GM21381 (cell line): ENCODE results near the gene SMTNL1.
A peak's percentile ranks its signal among the peaks of the same experiment; 100 is the strongest.
"Not testable (repeated sequence)": the region's sequence is repeated elsewhere in the genome, so short reads cannot be mapped to it uniquely, and the experiment has no call there.

Experiments
- ATAC-seq: cut with Tn5 transposase; IDR thresholded peaks from one replicate; pipeline ENCODE4 v1.9.1; 2021; ENCODE audit warnings: mild to moderate bottlenecking, moderate library complexity; ENCODE audit not compliant: unreplicated experiment

Gene SMTNL1

DNA sequence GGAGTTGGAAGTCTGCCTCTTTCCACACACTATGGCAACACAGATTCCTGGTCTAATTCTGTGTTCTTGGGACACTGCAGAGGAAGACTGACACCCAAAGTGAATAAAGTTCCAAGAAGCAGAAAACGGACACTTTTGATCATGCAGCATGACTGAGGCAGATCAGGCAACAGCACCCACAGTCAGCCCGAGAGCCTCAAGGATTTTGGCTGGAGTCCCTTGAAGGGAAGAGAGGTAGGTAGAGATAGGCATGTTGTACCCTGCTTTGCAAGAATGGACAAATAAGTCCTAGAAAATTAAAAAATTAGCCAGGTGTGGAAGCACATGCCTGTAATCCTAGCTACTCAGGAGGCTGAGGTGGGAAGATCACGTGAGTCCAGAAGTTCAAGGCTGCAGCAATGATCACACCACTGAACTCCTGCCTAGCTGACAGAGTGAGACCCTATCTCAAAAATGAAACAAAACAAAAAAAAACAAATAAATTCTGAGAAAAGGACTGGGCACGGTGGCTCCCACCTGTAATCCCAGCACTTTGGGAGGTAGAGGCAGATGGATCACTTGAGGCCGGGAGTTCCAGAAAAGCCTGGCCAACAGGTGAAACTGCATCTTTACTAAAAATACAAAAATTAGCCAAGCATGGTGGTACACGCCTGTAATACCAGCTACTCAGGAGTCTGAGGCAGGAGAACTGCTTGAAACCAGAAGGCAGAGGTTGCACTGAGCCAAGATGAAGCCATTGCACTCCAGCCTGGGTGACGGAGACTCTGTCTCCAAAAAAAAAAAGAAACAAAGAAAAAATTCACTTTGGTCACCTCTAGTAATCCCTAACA, 28.8 kb upstream of the SMTNL1 start:
- no peak for ATAC-seq

DNA sequence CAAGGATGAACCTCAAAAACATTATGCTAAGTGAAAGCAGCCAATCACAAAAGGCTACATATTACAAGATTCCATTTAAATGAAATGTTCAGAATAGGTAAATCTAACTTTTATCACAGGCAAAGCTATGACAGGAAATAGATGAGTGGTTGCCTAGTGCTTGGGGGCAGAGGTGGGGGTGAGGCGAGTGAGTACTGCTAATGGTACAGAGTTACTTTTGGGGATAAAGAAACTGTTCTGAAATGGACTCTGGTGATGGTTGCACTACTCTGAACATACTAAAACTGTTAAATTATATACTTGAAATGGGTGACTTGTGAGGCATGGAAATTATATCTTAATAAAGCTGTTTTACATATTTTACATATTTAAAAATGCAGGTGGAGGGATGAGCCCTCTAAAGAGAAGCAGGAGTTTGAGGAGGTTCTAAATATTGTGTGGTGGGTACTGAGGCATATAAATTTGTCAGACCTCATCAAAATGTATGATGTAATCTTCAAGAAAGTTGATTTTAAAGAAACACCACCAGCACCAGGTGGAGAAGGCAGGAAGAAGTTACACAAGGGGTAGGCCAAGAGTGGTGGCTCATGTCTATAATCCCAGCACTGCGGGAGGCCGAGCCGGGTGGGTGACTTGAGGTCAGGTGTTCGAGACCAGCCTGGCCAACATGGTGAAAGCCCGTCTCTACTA, 25.5 kb upstream of the SMTNL1 start:
- ATAC-seq: no peak

DNA sequence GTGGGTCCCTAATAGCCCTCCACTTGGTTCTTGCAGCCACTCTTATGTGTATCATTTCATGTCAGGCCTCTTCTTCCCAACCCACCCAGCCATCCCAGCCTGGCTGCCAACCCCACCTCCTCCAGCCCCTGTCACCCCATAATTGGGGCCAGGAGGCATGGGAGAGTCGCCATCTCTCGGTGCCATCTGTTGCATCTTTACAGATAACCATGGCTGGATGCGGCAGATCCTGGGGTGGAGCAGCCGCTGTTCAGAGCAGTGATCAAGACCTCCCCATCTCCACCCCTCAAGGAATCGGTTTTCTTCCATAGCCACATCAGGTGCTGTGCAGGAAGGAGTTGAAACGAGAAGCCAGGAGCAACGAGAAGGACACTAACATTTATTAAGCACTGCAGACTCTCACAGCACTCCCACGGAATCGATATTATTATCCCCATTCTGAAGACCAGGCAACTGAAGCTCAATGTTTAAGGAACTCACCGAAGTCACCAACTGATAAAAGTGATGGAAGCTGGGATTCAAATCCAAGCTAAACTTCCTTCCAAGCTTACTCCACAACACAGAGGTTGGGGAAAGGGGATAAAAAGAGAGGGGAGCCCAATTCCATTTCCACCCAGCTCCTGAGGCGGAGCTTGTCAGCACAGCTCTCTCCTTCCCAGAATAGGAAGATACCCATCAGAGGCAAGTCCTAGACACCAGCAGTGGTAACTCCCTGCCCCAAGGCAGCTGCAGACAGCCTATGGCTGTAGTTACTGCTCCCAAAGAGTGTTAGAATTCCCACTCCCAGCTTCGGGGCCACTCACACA, 24.5 kb upstream of the SMTNL1 start:
- ATAC-seq: no peak

DNA sequence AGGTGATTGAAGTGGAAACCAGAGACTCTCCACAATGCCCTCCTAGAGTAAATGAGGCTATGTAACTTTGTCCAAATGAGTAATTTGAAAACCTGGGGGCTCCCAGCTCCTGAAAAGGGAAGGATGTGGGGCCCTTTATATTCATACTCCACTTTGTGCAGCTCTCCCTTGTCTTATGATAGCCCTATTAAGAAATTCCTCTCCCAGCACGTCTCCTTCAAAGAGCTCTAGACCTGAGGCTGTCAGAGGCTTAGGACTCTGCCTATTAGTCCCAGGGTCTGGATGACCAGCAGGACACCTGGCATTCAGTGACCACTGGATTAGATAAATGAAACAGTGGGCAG, 24.0 kb upstream of the SMTNL1 start:
- ATAC-seq: no peak

DNA sequence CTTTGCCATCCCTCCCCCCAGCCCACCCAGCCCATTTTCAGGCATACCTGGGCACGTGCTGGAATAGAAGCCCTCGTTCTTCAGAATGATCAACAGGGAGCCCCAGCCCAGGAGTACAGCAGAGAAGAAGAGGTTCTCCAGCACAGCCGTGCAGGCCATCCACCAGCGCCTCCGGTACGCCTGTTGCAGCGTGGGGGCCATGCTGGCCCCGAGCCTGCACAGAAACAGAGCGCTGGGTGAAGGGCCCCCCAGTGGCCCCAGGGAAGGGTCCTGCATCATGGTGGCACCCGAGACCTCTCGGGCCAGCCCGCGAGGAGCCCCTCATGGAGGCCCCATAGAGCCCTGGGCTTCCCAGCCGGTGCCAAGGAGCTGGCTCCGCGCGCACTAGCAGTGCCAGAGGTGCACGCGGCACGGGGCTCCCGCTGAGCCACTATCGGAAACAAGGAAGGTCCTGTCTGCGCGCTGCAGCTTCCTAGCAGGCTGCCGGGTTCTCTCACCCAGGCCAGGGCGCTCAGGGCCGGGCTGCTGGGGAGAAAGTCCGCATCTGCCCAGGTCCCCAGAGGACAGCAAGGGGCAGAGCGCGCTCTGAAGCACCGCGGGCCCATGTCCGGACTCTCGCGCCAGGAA, 23.4 kb upstream of the SMTNL1 start:
- ATAC-seq: peak; percentile 31

DNA sequence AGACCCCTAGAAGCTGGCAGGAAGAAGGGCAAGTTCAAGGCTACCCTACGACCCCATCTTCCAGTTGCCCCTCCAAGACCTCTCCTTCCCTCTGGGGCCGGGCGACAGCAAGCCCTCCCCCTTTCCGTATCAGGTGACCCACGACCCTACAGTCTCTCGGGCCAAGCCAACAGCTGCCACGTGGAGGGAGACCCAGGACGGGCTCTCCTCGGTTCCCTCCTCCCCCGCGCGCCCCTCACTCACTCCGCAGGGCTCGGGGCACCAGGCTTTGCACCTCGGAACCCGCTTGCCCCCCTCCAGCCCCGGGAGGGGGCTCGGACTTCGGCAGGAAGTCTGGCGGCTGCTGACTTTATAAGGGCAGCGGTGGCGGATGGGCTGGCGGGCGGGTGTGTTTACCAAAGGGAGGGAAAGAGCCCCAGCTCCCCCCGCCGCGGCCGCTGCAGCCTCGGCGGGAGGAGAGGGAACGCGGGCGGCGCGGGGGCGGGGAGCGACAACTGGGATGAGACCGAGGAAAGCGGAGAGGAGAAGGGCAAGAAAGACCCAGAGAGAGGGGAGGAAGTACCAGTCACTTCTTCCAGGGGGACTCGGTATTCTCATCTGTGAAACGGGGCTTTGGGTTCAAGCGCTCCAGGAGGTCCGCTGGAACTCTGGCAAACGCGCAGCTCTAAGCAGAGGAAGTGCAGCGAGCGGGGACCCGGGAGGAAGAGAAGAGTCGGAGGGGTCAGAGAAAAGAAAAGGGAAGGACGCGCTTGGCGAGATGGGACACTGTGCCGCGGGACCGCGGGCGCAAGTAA, 22.7 kb upstream of the SMTNL1 start:
- ATAC-seq: peak; percentile 50

DNA sequence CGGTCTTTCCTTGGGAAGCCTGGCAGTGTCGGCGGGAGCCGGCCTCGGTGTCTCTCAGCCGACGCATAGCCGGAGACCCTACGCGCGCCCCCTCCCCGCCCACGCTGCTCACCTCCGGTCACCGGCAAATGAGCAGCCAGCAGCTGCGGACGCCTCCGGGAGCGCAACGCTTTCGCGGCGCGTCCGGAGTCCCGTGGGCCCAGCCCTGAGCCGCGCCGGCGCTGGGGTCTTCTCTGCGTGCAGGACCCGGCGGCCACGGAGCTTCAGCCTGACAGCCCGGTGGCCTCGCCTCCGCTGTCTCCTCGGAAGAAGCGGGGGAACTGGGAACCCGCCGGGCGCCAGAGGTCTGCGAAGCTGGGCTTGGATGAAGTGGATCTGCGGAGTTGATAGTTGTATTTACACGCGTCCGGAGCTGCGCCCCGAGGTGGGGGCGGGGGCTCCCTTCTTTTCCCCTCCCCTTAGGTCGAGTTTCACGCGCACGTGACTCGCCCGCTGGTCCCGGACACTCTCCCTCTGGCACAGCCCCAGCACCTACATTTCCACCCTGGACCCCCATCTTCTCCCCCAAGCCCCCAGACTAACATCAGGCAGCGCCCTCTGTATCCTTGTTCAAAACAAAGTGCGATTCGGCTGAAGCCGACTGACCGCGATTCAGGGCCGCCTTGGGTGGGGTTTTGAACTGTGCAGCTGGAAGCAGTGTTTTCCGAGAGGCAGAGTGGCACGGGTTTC, 21.9 kb upstream of the SMTNL1 start, which contains the start of gene SLC43A1:
SLC43A1 (minus strand) TSS at position 371 of the 729 bp plus-strand sequence. CDS start 1,591 bp downstream, outside the sequence.
- ATAC-seq: peak; percentile 37

DNA sequence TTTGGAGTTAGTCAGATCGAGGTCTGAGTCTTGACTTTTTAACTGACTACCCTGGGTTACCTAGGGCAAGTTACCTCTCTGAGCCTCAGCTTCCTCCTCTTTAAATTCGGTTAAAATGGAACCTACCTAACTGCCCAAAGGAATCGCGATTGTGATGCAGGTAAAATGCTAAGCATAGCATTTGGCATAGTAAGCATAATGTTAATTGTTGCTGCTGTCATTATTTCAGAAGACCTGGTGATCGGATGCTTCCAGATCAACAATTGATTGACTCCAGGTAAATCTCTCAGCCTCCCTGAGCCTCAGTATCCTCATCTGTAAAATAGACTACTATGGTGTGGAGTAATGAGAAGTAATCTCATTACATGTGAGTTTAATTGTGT, 21.3 kb upstream of the SMTNL1 start:
- ATAC-seq: no peak

DNA sequence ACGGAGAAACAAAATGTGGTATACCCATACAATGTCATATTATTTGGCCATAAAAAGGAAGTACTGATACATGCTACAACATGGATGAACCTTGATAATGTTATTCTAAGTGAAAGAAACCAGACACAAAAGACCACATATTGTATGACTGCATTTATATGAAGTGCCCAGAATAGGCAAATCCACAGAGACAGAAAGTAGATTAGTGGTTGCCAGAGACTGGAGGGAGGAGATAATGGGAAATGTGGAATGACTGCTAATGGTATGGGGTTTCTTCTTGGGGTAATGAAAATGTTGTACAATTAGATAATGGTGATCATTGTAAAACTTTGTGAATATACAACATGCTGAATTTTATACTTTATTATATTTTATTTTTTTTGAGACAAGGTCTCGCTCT, 16.3 kb upstream of the SMTNL1 start:
- ATAC-seq: no peak

DNA sequence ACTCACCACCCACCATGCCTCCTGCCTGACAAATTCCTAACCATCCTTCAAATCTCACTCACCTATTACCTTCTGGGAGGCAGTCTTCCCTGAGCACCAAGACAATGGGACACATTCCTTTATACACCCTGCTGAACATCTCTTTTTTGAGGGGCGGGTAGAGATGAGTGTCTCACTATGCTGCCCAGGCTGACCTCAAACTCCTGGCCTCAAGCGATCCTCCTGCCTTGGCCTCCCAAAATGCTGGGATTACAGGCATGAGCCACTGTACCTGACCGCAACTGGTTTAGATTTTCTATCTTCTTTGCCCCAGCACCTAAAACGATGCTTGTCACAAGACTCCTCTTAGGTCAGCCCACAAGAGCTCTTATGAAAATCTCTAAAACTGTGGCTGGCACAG, 14.0 kb upstream of the SMTNL1 start:
- no peak for ATAC-seq

DNA sequence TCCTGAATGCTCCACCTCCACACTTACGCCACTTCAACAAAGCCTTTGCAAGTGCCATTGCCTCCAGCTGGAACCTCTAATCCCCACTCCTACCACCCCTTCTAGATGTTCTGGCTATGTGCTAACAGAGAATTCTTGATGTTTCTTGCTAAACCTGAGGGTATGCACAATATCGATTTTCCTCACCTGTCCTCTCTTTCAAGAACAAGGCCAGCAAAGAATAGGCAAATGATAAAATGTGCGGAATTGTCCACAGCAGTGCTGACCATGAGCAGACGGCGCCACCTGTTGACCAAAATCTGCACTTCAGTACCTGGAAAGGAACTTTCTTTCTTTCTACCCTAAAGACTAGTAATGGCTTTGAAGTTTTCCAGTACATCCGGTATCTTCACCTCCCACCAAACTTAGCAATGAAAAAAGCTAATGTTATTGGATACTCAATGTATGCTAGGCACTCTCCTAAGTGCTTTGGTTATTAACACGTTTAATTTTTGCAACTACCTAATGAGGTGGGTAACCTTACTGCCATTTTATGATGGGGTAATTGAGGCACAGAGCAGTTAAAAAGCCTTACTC, 10.3 kb upstream of the SMTNL1 start:
- no peak for ATAC-seq

DNA sequence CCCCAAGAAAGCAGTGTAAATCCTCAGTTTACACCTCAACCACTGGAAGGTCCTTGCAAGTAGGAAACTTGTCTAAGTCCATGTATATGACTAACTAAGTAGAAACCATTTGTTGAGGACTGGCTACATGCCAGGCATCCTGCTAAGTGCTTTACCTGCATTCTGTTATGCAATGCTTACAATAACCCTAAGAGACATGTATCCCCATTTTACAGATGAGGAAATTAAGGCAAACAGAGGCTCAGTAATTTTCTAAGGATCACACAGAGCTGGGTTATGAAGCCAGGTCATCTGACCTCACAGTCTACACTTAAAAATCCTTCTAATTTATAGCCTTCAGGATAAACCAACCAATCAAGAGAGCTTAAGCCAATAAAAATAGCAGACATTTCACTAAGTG, 8.4 kb upstream of the SMTNL1 start:
- no peak for ATAC-seq

DNA sequence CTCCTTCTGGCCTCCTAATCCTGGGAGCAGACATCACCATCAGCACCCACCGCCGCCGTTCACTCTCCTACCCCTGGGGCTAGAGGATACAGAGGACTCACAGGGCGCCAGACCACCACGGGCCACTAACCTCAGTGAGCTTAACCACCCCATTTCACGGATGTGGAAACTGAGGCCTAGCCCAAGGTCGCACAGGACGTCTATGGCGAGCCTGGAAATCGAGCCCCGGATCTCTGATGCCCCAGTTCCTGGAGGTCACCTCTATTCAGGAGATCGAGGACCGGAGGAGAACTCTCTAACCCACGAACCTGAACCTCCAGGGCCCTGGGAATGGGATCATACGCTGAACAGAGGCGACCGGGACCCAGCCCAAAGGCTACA, 7.2 kb upstream of the SMTNL1 start:
- no peak for ATAC-seq

DNA sequence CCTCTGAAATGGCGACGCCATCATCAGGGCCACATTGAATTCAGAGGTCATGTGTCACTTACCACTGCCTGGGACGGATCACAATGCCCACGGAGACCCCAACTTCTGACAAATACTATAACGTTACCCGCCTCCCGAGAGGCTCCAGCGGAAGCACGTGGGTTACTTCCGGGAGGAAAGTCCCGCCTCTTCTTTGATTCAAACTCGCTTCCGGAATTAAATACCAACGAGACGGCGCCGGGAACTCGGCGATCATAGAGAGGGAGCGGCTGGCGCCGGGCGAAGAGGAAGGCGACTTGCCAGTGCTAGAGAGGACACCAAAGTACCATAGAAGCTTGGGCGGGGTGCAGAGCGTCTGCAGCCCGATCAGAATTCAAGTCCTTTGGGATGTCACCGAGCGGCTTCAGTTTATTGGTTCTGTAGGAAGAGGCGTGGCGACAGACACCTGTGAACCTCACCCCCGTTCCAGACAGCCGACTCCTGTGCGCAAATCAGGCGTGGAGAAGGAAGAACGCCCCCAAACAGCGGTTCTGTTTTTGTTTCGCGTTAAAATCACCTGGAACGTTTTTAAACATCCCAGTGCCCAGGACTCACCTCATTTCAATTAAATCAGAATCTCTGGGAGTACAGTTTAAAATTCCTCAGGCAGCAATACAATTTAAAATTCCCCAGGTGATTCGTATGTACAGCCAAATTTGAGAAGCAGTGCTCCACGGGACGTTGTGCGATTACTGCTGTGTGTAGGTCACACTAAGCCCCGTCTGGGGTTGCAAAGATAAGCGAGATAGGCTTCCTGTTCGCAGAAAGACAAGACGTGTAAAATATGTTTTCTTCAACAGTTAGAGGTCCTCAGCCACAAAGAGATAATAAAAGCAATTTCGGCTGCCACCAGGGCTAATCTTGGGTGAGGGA, 6.5 kb upstream of the SMTNL1 start, which contains the start of gene TIMM10:
TIMM10 (minus strand) TSS at position 159 of the 912 bp plus-strand sequence. CDS start 565 bp downstream, outside the sequence.
- peak; percentile 99 for ATAC-seq

DNA sequence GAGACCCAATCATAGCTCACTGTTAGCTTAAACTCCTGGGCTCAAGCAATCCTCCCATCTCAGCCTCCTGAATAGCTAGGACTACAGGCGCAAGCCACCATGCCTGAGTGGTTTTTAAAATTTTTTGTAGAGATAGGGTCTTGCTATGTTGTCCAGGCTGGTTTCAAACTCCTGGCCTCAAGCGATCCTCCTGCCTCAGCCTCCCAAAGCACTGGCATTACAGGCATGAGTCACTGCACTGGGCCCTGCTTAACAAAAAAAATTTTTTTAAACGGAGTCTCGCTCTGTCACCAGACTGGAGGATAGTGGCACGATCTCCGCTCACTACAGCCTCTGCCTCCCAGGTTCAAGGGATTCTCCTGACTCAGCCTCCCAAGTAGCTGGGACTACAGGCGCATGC, 2.9 kb upstream of the SMTNL1 start:
- ATAC-seq: not testable (repeated sequence)

DNA sequence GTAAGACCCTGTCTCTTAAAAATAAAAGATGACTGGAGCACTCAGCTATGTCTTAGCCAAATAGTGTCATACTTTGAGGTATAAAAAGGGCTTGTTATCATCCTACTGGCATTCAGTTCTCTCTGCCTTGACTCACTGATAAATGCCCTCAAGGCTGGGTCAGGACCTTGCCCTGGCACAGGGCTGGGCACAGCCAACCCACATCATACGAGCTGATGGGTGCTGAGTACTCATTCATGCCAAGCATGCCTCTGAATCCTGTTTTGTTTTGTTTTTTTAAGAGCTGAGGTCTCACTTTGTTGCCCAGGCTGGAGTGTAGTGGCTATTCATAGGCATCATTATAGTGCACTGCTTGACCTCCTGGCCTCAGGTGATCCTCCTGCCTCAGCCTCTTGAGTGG, 1.9 kb downstream of the SMTNL1 start:
- no peak for ATAC-seq

DNA sequence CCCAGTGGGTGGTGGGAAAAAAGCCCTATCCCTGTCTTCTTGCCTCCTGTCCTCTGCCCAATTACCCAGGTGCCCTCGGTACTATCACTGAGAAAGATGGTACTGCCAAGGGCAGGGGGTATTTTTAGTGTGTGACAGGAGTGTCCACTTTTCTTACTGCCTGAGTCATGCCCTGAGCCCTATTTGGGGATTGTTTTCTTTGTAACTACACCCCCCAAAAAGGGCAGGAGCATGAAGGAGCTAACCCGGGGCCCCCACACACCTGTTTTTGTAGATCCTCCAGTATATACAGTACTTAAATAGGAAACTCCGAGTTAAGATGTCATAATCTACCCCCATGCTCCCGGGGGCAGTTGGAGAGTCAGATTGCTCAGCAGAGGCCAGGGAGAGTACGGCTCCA, 3.8 kb downstream of the SMTNL1 start:
- ATAC-seq: no peak

DNA sequence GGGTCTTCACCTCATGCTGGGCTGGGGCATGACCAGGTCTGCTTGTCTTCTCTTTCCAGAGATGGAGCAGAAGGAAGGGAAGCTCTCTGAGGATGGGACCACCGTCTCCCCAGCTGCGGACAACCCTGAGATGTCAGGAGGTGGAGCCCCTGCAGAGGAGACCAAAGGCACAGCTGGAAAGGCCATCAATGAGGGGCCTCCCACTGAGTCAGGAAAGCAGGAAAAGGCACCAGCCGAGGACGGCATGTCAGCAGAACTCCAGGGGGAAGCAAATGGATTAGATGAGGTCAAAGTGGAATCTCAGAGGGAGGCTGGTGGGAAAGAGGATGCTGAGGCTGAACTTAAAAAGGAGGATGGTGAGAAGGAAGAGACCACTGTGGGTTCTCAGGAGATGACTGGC, 5.2 kb downstream of the SMTNL1 start:
- ATAC-seq: no peak
